Activated naive CD4-positive, alpha-beta T cell treated with anti-CD3 and anti-CD28 coated beads for 36 hours (primary cell): Measurements from ENCODE around the gene EIF4E2. TPM values are rescaled to one million over a fixed set of nuclear protein-coding genes. Genes with fewer than 3 reads are reported as not detected.

Source experiments
- CTCF ChIA-PET: fragments of 350-600 bp; sonication (Branson Sonifier 250); formaldehyde crosslinking; loops from one replicate; lab custom pipeline; 2021; ENCODE audit warnings: antibody characterized with exemption; lab: Charles Lee
- DNase-seq: peaks from one replicate; pipeline ENCODE4 v3.0.0-alpha.2; 2020
- H3K27ac Mint-ChIP-seq: one replicate; pipeline ENCODE4 v1.8.0; 2021; ENCODE audit warnings: mild to moderate bottlenecking, mixed read lengths
- H3K27me3 Mint-ChIP-seq: one replicate; pipeline ENCODE4 v1.8.0; 2021; ENCODE audit warnings: low read depth, mixed read lengths
- H3K36me3 Mint-ChIP-seq: one replicate; pipeline ENCODE4 v1.8.0; 2021; ENCODE audit warnings: low read depth, mixed read lengths
- H3K4me1 Mint-ChIP-seq: one replicate; pipeline ENCODE4 v1.8.0; 2021; ENCODE audit warnings: low read depth, mixed read lengths
- H3K4me3 Mint-ChIP-seq: one replicate; pipeline ENCODE4 v1.8.0; 2021; ENCODE audit warnings: mild to moderate bottlenecking, moderate library complexity, mixed read lengths
- H3K9me3 Mint-ChIP-seq: one replicate; pipeline ENCODE4 v1.8.0; 2021; ENCODE audit warnings: mixed read lengths
- intact Hi-C: fragments of 100-400 bp; cut with micrococcal nuclease; formaldehyde crosslinking; loops from one replicate; pipeline ENCODE4 v1.15.1; 2023
- total RNA-seq, 2 experiments: library from RNA; stranded (reverse); gene quantifications; one replicate each; pipeline ENCODE4 v1.2.3, GENCODE V29; 2021

The EIF4E2 gene
- total RNA-seq, 2 experiments from 2014 or later, result 46.6 to 54.1 TPM

GRCh38 chr2:232541961-232542714 is 8.4 kb upstream of the EIF4E2 start:
- intact Hi-C loops, result no loop called here
- peaks cover 7% of the 10 kb centered on the region for H3K27me3 Mint-ChIP-seq
- H3K27ac Mint-ChIP-seq, result no peak overlapping the region
- H3K4me3 Mint-ChIP-seq, result no peak overlapping the region
- no peaks in the 10 kb centered on the region for H3K9me3 Mint-ChIP-seq
- peaks cover 4% of the 10 kb centered on the region for H3K4me1 Mint-ChIP-seq
- peaks cover 10% of the 10 kb centered on the region for H3K36me3 Mint-ChIP-seq
- no peak for DNase-seq
- CTCF ChIA-PET, result no interaction called here

- intact Hi-C loops, result no loop called here
- Mint-ChIP-seq H3K4me1 (peaks cover 10% of the 10 kb centered on the region), H3K27ac (no peak overlapping the region), H3K36me3 (peaks cover 17% of the 10 kb centered on the region), H3K27me3 (peaks cover 4% of the 10 kb centered on the region), H3K9me3 (no peaks in the 10 kb centered on the region), H3K4me3 (no peak overlapping the region)
- CTCF ChIA-PET, result no interaction called here
- DNase-seq, result no peak
Observed at GRCh38 chr2:232542715-232543467, 7.6 kb upstream of the EIF4E2 start.

GRCh38 chr2:232543491-232543890 is 7.0 kb upstream of the EIF4E2 start:
- intact Hi-C loops, result no loop called here

GRCh38 chr2:232543928-232544631 is 6.4 kb upstream of the EIF4E2 start:
- no peak for DNase-seq
- intact Hi-C loops, result no loop called here
- Mint-ChIP-seq H3K27me3 (no peaks in the 10 kb centered on the region), H3K4me3 (no peak overlapping the region), H3K4me1 (peaks cover 22% of the 10 kb centered on the region), H3K36me3 (peaks cover 29% of the 10 kb centered on the region), H3K9me3 (peaks cover 4% of the 10 kb centered on the region), H3K27ac (no peak overlapping the region)
- CTCF ChIA-PET, result no interaction called here

More at GRCh38 chr2:232543491-232543890, 7.0 kb upstream of the EIF4E2 start:
- no peak overlapping the region for H3K27ac Mint-ChIP-seq
- no peaks in the 10 kb centered on the region for H3K27me3 Mint-ChIP-seq
- CTCF ChIA-PET, result no interaction called here
- no peak for DNase-seq
- no peak overlapping the region for H3K4me3 Mint-ChIP-seq
- peaks cover 23% of the 10 kb centered on the region for H3K36me3 Mint-ChIP-seq
- peaks cover 3% of the 10 kb centered on the region for H3K9me3 Mint-ChIP-seq
- H3K4me1 Mint-ChIP-seq, result peaks cover 16% of the 10 kb centered on the region

- intact Hi-C loops, result no loop called here
- Mint-ChIP-seq H3K36me3 (peaks cover 30% of the 10 kb centered on the region), H3K27ac (no peak overlapping the region), H3K4me1 (peaks cover 28% of the 10 kb centered on the region), H3K27me3 (no peaks in the 10 kb centered on the region), H3K9me3 (peaks cover 4% of the 10 kb centered on the region), H3K4me3 (no peak overlapping the region)
- no peak for DNase-seq
- CTCF ChIA-PET, result no interaction called here
Observed at GRCh38 chr2:232544674-232545073, 5.8 kb upstream of the EIF4E2 start.

- CTCF ChIA-PET, result no interaction called here
- Mint-ChIP-seq H3K4me1 (peaks cover 29% of the 10 kb centered on the region), H3K27ac (no peak overlapping the region), H3K9me3 (peaks cover 4% of the 10 kb centered on the region), H3K27me3 (no peaks in the 10 kb centered on the region), H3K36me3 (peaks cover 33% of the 10 kb centered on the region), H3K4me3 (no peak overlapping the region)
- DNase-seq, result no peak
- intact Hi-C loops, result no loop called here
Observed at GRCh38 chr2:232545511-232546375, 4.7 kb upstream of the EIF4E2 start.

- H3K9me3 Mint-ChIP-seq, result peaks cover 4% of the 10 kb centered on the region
- H3K27me3 Mint-ChIP-seq, result no peaks in the 10 kb centered on the region
- CTCF ChIA-PET, result interaction anchor here (0.7 kb wide), 1 partner anchor 221 kb away, joined by 3 read pairs; no protein-coding TSS in a partner anchor
- peaks cover 34% of the 10 kb centered on the region for H3K36me3 Mint-ChIP-seq
- DNase-seq, result no peak
- no peak overlapping the region for H3K4me3 Mint-ChIP-seq
- peaks cover 47% of the 10 kb centered on the region for H3K4me1 Mint-ChIP-seq
- no peak overlapping the region for H3K27ac Mint-ChIP-seq
- intact Hi-C loops, result no loop called here
Observed at GRCh38 chr2:232547991-232548390, 2.5 kb upstream of the EIF4E2 start.

- peak overlapping the region; percentile 98 for H3K27ac Mint-ChIP-seq
- peaks cover 33% of the 10 kb centered on the region for H3K36me3 Mint-ChIP-seq
Observed at GRCh38 chr2:232549655-232550353, 685 bp upstream of the EIF4E2 start.

GRCh38 chr2:232551250-232551638 is 755 bp downstream of the EIF4E2 start:
- H3K36me3 Mint-ChIP-seq, result peaks cover 32% of the 10 kb centered on the region
- DNase-seq, result no peak
- H3K9me3 Mint-ChIP-seq, result peaks cover 4% of the 10 kb centered on the region
- no peaks in the 10 kb centered on the region for H3K27me3 Mint-ChIP-seq
- H3K4me1 Mint-ChIP-seq, result peaks cover 69% of the 10 kb centered on the region
- H3K27ac Mint-ChIP-seq, result peak overlapping the region; percentile 98
- intact Hi-C loops, result loop anchor here (1.0 to 5.0 kb wide), 5 partner anchors 41 to 764 kb away; partner anchors contain the start of genes COPS7B, GIGYF2 and INPP5D
- H3K4me3 Mint-ChIP-seq, result peak overlapping the region; percentile 99
- CTCF ChIA-PET, result interaction anchor here (1.5 kb wide), 1 partner anchor 12 kb away, joined by 4 read pairs; no protein-coding TSS in a partner anchor

More at GRCh38 chr2:232549655-232550353, 685 bp upstream of the EIF4E2 start:
- no peak for DNase-seq
- Mint-ChIP-seq H3K9me3 (peaks cover 4% of the 10 kb centered on the region), H3K4me3 (peak overlapping the region; percentile 99), H3K4me1 (peaks cover 65% of the 10 kb centered on the region), H3K27me3 (no peaks in the 10 kb centered on the region)
- intact Hi-C loops, result loop anchor here (1.0 to 5.0 kb wide), 6 partner anchors 42 to 769 kb away; partner anchors contain the start of genes COPS7B, DIS3L2, GIGYF2 and INPP5D
- CTCF ChIA-PET, result interaction anchor here (0.9 to 1.5 kb wide), 2 partner anchors 12 to 13 kb away, joined by 3 to 4 read pairs; no protein-coding TSS in a partner anchor

- peaks cover 65% of the 10 kb centered on the region for H3K4me1 Mint-ChIP-seq
- no peak for DNase-seq
- no peak overlapping the region for H3K27ac Mint-ChIP-seq
- H3K4me3 Mint-ChIP-seq, result peak overlapping the region; percentile 99
- H3K36me3 Mint-ChIP-seq, result peaks cover 29% of the 10 kb centered on the region
- CTCF ChIA-PET, result no interaction called here
- intact Hi-C loops, result loop anchor here (1.0 to 5.0 kb wide), 5 partner anchors 41 to 765 kb away; partner anchors contain the start of genes COPS7B, GIGYF2 and INPP5D
- peaks cover 4% of the 10 kb centered on the region for H3K9me3 Mint-ChIP-seq
- H3K27me3 Mint-ChIP-seq, result no peaks in the 10 kb centered on the region
Observed at GRCh38 chr2:232551776-232552175, 1.3 kb downstream of the EIF4E2 start.

GRCh38 chr2:232556426-232556825 is 5.9 kb downstream of the EIF4E2 start:
- intact Hi-C loops, result no loop called here
- no peak overlapping the region for H3K27ac Mint-ChIP-seq
- DNase-seq, result no peak
- peaks cover 35% of the 10 kb centered on the region for H3K4me1 Mint-ChIP-seq
- no peaks in the 10 kb centered on the region for H3K27me3 Mint-ChIP-seq
- H3K36me3 Mint-ChIP-seq, result peaks cover 18% of the 10 kb centered on the region
- H3K9me3 Mint-ChIP-seq, result no peaks in the 10 kb centered on the region
- H3K4me3 Mint-ChIP-seq, result no peak overlapping the region
- CTCF ChIA-PET, result no interaction called here
